Osteoblast (primary cell): Measurements from ENCODE around the gene CYP4F11. TPM values are rescaled to one million over a fixed set of nuclear protein-coding genes. Genes with fewer than 3 reads are reported as not detected.

Source experiments
- DNase-seq: peaks from one replicate; pipeline ENCODE4 v3.0.0; 2011; ENCODE audit warnings: low spot score, mixed read lengths; ENCODE audit not compliant: insufficient read length; ENCODE audit errors: missing footprints
- H2AFZ ChIP-seq: 2 replicates; pipeline ENCODE4 v1.6.0; 2011; ENCODE audit warnings: mild to moderate bottlenecking, low read length
- H3K27ac ChIP-seq: 2 replicates; pipeline ENCODE4 v1.5.1; 2011; ENCODE audit warnings: mild to moderate bottlenecking, low read depth, low read length, moderate library complexity
- H3K27me3 ChIP-seq: 2 replicates; pipeline ENCODE4 v1.6.0; 2012; ENCODE audit warnings: mild to moderate bottlenecking, control low read depth, inconsistent platforms, low read length, moderate library complexity; ENCODE audit not compliant: insufficient read depth
- H3K36me3 ChIP-seq: 2 replicates; pipeline ENCODE4 v1.5.1; 2011; ENCODE audit warnings: mild to moderate bottlenecking, low read length, control low read depth, moderate library complexity; ENCODE audit not compliant: insufficient read depth
- H3K4me1 ChIP-seq: 2 replicates; pipeline ENCODE4 v1.5.1; 2011; ENCODE audit warnings: mild to moderate bottlenecking, low read length, control low read depth, moderate library complexity; ENCODE audit not compliant: insufficient read depth
- H3K4me2 ChIP-seq: 2 replicates; pipeline ENCODE4 v1.6.0; 2011; ENCODE audit warnings: mild to moderate bottlenecking, low read length; ENCODE audit not compliant: insufficient read depth
- H3K4me3 ChIP-seq: fragments of 200-600 bp; sonication (generic); 3 replicates; pipeline ENCODE4 v1.5.1; 2012; ENCODE audit warnings: mild to moderate bottlenecking, low read length, inconsistent platforms; ENCODE audit not compliant: insufficient read depth
- H3K79me2 ChIP-seq: 2 replicates; pipeline ENCODE4 v1.6.0; 2012; ENCODE audit warnings: mild to moderate bottlenecking, low read length, control low read depth, inconsistent platforms; ENCODE audit not compliant: insufficient read depth
- H3K9me3 ChIP-seq: 2 replicates; pipeline ENCODE4 v1.5.1; 2011; ENCODE audit warnings: low read depth, low read length, control low read depth
- H4K20me1 ChIP-seq: 2 replicates; pipeline ENCODE4 v1.6.0; 2012; ENCODE audit warnings: mild to moderate bottlenecking, low read length, control low read depth; ENCODE audit not compliant: insufficient read depth
- total RNA-seq: library from RNA; depleted of rRNA; stranded (reverse); fragments of >200 nt; gene quantifications from 2 replicates; pipeline ENCODE4 v1.2.3, GENCODE V29; 2012
- TF ChIP-seq, protein P1 (sequence below): IDR thresholded peaks from 2 replicates; pipeline ENCODE4 v1.5.1; 2011; ENCODE audit warnings: mild to moderate bottlenecking, low read depth, low read length, moderate library complexity; ENCODE audit errors: extremely low read depth

The CYP4F11 gene
- total RNA-seq, 1 donor, result not detected

DNA sequence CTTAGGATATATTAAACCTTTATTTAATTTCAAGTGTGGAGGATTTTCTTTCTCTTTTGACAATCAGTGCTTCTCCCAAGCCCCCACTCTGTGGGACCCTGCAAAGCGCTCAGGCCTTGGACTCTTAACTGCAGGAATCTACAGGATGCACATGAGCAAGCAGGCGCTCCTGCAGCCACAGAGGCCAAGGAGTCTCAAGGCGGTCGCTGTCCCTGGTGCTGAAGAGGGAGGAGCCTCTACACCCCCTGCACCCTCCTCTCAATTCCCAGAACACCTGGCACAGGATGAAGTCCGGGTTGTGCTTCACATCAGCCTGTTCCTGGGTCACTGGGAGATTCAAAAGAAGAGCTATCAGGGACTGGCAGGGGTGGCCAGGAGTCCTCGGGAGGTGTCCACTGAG is 28.0 kb upstream of the CYP4F11 start:
- Histone ChIP-seq H3K27me3 (no peaks in the 10 kb centered on the region), H3K4me3 (no peak overlapping the region), H3K36me3 (no peaks in the 10 kb centered on the region), H4K20me1 (no peaks in the 10 kb centered on the region), H3K4me1 (no peaks in the 10 kb centered on the region), H3K27ac (no peak overlapping the region), H3K9me3 (no peaks in the 10 kb centered on the region), H2AFZ (no peak overlapping the region), H3K79me2 (no peaks in the 10 kb centered on the region), H3K4me2 (no peak overlapping the region)
- no peak for DNase-seq
- TF ChIP-seq, protein P1, sequence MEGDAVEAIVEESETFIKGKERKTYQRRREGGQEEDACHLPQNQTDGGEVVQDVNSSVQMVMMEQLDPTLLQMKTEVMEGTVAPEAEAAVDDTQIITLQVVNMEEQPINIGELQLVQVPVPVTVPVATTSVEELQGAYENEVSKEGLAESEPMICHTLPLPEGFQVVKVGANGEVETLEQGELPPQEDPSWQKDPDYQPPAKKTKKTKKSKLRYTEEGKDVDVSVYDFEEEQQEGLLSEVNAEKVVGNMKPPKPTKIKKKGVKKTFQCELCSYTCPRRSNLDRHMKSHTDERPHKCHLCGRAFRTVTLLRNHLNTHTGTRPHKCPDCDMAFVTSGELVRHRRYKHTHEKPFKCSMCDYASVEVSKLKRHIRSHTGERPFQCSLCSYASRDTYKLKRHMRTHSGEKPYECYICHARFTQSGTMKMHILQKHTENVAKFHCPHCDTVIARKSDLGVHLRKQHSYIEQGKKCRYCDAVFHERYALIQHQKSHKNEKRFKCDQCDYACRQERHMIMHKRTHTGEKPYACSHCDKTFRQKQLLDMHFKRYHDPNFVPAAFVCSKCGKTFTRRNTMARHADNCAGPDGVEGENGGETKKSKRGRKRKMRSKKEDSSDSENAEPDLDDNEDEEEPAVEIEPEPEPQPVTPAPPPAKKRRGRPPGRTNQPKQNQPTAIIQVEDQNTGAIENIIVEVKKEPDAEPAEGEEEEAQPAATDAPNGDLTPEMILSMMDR, result no peak

DNA sequence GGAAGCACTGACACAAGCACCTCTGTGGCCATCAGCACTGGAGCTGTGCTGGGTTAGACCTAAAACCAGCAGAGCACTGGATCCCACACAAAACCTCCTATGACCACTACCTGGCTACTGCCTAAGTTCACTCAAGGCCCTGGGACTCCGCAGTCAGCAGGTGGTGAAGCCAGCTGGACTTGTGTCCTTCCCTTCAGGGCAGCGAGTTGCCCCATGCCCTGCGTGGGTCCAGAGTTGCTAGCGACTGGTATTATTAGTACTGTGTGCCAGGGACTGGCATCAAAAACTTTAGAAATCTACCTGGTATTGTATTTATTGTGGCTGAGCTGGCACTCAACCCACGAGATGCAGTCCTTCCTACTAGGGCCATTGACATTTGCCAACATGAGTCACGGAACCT is 20.5 kb upstream of the CYP4F11 start:
- no peak overlapping the region for H3K27ac ChIP-seq
- TF ChIP-seq, protein P1, result no peak

DNA sequence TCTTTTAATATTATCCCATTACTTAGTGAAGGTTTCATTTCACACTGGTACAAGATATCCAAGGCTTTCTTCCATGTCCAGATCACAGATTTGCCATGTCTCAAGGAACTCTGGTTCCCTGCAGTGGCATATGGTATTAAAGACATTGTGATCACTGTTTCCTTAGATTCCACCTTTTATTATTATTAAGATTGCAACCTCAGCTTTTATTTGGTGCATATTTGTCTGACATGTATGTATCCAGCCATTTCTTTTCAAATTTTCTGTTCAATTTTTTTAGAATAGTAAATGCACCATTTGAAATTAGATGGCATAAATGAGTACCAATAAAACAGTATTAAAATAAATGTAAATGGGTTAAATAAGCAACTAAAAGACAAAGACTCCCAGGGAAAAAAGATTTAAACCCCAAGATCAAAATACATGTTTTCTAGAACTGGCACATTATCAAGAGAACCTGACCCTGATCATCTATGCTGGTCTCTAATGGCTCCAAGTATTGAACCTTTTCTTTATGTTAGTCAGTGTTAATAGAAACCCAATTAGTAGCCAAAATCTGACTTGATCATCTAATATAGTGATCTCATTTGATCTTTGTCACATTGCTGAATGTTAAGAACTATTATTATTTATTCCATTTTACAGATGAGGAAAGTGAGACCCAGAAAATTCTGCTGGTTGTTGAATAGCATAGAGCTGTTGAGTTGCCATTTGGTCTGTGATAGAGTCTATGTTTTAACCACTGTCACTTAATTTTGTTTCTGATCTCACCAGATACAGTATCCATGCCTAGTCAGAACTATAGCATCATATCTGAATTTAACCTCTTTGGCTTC is 14.1 kb upstream of the CYP4F11 start, which contains the start of gene OR10H4:
Gene OR10H4 (plus strand): TSS at position 786 of the 836 bp plus-strand sequence. CDS start 0 bp downstream, at position 786.
- no peak for DNase-seq
- no peaks in the 10 kb centered on the region for H3K4me1 ChIP-seq
- no peak within 1 kb of the TSS for H2AFZ ChIP-seq
- no peak within 1 kb of the TSS for H3K4me2 ChIP-seq
- H3K79me2 ChIP-seq, result no peaks in the 10 kb centered on the region
- H3K27ac ChIP-seq, result no peak within 1 kb of the TSS
- H3K27me3 ChIP-seq, result no peaks in the 10 kb centered on the region
- H3K4me3 ChIP-seq, result no peak within 1 kb of the TSS
- H3K36me3 ChIP-seq, result no peaks in the 10 kb centered on the region
- H3K9me3 ChIP-seq, result peaks cover 3% of the 10 kb centered on the region
- no peaks in the 10 kb centered on the region for H4K20me1 ChIP-seq
- TF ChIP-seq, protein P1, result no peak

More for the DNA sequence above, 20.5 kb upstream of the CYP4F11 start:
- no peak for DNase-seq
- no peaks in the 10 kb centered on the region for H3K79me2 ChIP-seq
- H3K36me3 ChIP-seq, result no peaks in the 10 kb centered on the region
- no peaks in the 10 kb centered on the region for H3K9me3 ChIP-seq
- no peak overlapping the region for H3K4me3 ChIP-seq
- H3K4me1 ChIP-seq, result no peaks in the 10 kb centered on the region
- H3K4me2 ChIP-seq, result no peak overlapping the region
- H3K27me3 ChIP-seq, result no peaks in the 10 kb centered on the region
- no peaks in the 10 kb centered on the region for H4K20me1 ChIP-seq
- H2AFZ ChIP-seq, result no peak overlapping the region

DNA sequence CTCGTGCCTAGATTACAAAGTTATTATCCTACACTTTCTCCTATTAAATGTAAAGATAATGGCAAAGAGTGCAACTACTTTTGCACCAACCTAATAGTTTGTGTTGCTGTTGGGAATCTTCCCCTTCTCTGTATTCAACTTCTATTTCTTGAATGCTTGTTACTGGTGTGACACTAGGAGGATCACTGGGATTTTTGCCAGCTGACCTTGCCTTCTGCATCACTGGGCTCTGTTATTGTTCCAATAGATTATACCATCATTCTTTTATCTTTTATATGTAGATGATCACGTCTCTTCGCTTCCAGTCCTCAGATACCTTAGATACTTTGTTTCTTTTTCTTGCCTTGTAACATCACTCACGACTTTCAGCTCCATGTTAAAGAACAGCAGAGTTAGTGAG is 11.0 kb upstream of the CYP4F11 start:
- DNase-seq, result no peak
- Histone ChIP-seq H4K20me1 (no peaks in the 10 kb centered on the region), H3K79me2 (no peaks in the 10 kb centered on the region), H3K9me3 (peaks cover 3% of the 10 kb centered on the region), H3K4me1 (no peaks in the 10 kb centered on the region), H3K4me3 (no peak overlapping the region), H2AFZ (no peak overlapping the region), H3K36me3 (no peaks in the 10 kb centered on the region), H3K27ac (no peak overlapping the region), H3K4me2 (no peak overlapping the region), H3K27me3 (no peaks in the 10 kb centered on the region)
- TF ChIP-seq, protein P1, result no peak
